ENCODE results near the gene COMMD4.

Gene COMMD4

DNA sequence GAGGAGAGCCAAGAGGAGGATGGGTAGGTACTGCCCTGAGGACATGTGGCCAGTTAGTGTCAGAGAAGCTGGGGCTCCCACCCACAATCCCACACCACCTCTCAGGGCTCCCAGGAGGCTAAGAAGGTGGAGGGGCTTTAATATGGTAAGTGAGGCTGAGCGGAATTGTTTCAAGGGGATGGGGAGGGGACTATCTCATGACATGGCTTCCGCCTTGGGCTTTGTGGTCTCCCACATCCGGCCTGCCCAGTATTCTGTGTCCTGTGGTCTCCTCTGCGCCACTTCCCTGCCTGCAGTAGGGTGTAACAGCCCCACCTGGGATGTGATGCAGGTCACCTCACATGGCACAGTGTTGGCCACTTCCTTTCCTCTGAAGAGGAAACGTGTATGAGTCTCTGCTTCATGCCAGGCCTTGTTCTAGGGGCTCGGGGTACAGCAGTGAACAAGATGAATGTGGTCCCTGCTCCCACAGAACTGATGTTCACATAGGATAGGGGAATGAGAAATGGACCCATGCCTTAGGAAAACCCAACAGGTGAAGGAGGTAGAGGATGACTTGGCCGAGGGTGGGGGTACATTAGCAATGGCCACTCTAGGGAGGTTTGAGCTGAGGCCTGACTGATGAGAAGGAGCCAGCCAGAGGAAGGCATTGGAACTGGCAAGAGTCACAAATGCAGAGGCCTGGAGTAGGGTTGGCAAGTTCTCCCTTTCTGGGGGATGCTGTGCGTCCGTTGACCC is 14.2 kb downstream of the COMMD4 start:
- H3K4me3 ChIP-seq (ENCODE audit: low read depth, low read length), result no peak overlapping the region
- TF ChIP-seq, protein P1, sequence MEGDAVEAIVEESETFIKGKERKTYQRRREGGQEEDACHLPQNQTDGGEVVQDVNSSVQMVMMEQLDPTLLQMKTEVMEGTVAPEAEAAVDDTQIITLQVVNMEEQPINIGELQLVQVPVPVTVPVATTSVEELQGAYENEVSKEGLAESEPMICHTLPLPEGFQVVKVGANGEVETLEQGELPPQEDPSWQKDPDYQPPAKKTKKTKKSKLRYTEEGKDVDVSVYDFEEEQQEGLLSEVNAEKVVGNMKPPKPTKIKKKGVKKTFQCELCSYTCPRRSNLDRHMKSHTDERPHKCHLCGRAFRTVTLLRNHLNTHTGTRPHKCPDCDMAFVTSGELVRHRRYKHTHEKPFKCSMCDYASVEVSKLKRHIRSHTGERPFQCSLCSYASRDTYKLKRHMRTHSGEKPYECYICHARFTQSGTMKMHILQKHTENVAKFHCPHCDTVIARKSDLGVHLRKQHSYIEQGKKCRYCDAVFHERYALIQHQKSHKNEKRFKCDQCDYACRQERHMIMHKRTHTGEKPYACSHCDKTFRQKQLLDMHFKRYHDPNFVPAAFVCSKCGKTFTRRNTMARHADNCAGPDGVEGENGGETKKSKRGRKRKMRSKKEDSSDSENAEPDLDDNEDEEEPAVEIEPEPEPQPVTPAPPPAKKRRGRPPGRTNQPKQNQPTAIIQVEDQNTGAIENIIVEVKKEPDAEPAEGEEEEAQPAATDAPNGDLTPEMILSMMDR (IDR thresholded peaks at IDR 0.05; ENCODE audit: borderline replicate concordance, insufficient read depth, low read depth, low read length), result no peak

GRCh38 chr15:75350601-75351361 is 14.9 kb downstream of the COMMD4 start:
- H3K4me3 ChIP-seq (ENCODE audit: low read depth, low read length), result no peak overlapping the region
- TF ChIP-seq, protein P1 (IDR thresholded peaks at IDR 0.05; ENCODE audit: borderline replicate concordance, insufficient read depth, low read depth, low read length), result no peak

DNA sequence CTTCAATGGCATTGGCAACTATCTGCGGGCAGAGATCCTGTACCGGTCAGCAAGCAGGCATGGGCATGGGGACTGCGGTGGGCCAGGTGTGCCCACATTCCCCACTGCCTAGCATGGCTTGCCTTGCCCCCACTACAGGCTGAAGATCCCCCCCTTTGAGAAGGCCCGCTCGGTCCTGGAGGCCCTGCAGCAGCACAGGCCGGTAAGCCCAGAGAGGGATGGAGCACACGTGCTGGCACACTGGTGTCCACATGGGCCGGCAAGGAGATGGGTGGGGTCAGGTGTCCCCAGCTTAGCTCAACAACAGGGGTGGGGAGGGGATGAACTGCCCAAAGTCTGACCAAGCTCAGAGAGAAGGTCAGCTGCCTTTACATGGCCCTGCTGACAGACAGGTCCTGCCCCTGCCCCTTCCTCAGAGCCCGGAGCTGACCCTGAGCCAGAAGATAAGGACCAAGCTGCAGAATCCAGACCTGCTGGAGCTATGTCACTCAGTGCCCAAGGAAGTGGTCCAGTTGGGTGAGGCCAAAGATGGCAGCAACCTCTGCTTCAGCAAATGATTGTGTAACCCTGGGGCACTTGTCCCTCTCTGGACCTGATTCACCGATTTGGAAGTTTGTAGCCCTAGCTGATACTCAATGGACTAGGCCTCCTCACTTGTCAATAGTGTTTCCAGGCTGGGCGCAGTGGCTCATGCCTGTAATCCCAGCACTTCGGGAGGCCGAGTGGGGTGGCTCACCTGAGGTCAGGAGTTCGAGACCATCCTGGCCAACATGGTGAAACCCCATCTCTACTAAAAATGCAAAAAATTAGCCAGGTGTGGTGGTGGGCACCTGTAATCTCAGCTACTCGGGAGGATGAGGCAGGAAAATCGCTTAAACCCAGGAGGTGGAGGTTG is 16.6 kb downstream of the COMMD4 start:
- no peak overlapping the region for H3K4me3 ChIP-seq (ENCODE audit: low read depth, low read length)
- TF ChIP-seq, protein P1 (IDR thresholded peaks at IDR 0.05; ENCODE audit: borderline replicate concordance, insufficient read depth, low read depth, low read length), result no peak

DNA sequence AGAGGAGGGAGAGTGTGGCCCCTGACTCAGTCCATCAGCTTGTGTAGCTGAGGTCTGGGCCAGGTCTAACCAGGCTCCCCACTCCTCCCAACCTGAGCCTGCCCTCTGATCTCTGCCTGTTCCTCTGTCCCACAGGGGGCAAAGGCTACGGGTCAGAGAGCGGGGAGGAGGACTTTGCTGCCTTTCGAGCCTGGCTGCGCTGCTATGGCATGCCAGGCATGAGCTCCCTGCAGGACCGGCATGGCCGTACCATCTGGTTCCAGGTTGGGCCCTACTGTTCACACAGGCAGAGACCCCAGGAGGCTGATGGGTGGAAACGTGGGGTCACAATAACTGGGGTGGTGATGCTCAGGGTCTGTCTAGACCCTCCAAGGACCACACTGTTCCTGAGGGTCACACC is 17.7 kb downstream of the COMMD4 start:
- TF ChIP-seq, protein P1 (IDR thresholded peaks at IDR 0.05; ENCODE audit: borderline replicate concordance, insufficient read depth, low read depth, low read length), result no peak
- H3K4me3 ChIP-seq (ENCODE audit: low read depth, low read length), result no peak overlapping the region

DNA sequence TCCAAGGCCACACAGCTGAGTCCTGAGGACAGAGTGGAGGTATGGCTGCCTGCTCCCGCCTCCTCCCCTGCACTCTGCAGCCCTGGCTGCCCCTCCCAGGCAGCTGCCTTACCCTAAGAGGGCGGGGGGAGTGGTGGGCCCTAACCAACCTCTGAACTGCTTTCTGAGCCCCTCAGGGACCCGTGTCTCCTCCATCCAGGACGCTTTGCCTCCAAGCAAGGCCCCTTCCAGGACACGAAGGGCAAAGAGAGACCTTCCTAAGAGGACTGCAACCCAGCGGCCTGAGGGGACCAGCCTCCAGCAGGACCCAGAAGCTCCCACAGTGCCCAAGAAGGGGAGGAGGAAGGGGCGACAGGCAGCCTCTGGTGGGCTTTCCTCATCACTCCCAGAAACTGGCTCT is 18.6 kb downstream of the COMMD4 start:
- TF ChIP-seq, protein P1 (IDR thresholded peaks at IDR 0.05; ENCODE audit: borderline replicate concordance, insufficient read depth, low read depth, low read length), result no peak
- no peak overlapping the region for H3K4me3 ChIP-seq (ENCODE audit: low read depth, low read length)

DNA sequence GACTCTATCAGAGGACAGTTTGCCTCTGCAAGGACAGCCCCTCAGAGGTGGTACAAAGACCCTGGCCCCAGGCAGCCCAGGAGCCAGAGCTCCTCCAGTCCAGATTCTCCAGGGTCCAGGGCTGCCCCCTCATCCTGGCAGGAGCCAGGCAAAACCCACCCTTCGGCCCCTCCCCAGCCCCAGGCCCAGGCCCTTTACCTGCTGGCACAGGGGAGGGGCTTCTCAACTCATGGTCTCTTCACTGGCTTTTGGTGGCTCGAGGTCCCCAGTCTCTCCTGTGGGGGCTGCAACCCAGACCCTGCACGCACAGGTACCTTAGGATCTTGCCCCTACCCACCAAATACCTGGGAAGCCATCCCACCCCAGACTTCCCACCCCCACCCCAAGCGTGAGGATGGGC is 19.5 kb downstream of the COMMD4 start:
- no peak overlapping the region for H3K4me3 ChIP-seq (ENCODE audit: low read depth, low read length)
- TF ChIP-seq, protein P1 (IDR thresholded peaks at IDR 0.05; ENCODE audit: borderline replicate concordance, insufficient read depth, low read depth, low read length), result no peak
